Measurements from ENCODE around the gene CRKL. TPM values are rescaled to one million over a fixed set of nuclear protein-coding genes. Genes with fewer than 3 reads are reported as not detected.
"Not testable (repeated sequence)": the region's sequence is repeated elsewhere in the genome, so short reads cannot be mapped to it uniquely, and the experiment has no call there.

Gene CRKL
- total and polyA plus RNA-seq, 2 donors (not counting 1 experiment from before 2014, with no cell fraction given): 17.1 to 76.7 TPM

DNA sequence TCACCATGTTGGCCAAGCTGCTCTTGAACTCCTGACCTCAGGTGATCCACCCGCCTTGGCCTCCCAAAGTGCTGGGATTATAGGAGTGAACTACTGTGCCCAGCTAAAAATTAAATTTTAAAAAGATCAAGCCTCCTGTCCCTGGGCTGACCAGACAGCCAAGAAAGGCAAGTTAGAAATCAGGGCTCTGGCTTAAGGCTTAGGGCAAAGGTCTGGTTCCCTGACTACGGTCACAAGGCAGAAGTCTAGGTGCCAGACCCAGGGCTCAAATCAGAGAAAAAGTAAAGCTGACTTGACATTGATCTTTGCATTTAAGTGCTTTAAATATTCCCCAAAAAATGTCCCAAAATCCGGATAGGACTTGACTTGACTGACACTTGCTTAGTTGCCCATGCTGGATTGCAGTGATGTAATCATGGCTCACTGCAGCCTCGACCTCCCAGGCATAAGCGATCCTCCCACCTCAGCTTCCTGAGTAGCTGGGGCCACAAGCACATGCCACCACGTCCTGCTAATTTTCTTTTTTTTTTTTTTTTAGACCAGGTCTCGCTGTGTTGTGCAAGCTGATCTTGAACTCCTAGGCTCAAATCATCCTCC is 17.3 kb upstream of the CRKL start:
- DNase-seq: no peak
- TF ChIP-seq, protein P1, sequence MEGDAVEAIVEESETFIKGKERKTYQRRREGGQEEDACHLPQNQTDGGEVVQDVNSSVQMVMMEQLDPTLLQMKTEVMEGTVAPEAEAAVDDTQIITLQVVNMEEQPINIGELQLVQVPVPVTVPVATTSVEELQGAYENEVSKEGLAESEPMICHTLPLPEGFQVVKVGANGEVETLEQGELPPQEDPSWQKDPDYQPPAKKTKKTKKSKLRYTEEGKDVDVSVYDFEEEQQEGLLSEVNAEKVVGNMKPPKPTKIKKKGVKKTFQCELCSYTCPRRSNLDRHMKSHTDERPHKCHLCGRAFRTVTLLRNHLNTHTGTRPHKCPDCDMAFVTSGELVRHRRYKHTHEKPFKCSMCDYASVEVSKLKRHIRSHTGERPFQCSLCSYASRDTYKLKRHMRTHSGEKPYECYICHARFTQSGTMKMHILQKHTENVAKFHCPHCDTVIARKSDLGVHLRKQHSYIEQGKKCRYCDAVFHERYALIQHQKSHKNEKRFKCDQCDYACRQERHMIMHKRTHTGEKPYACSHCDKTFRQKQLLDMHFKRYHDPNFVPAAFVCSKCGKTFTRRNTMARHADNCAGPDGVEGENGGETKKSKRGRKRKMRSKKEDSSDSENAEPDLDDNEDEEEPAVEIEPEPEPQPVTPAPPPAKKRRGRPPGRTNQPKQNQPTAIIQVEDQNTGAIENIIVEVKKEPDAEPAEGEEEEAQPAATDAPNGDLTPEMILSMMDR (IDR thresholded peaks at IDR 0.05): no peak
- TF ChIP-seq EZH2 (IDR thresholded peaks at IDR 0.05; ENCODE audit: borderline replicate concordance, insufficient read depth, low read depth, low read length, poor library complexity, severe bottlenecking): no peak
- Mint-ChIP-seq H3K4me1 (no peaks in the 10 kb centered on the region), H3K4me3 (no peak overlapping the region), H3K27me3 (no peaks in the 10 kb centered on the region), H3K9me3 (ENCODE audit: insufficient read depth) (no peaks in the 10 kb centered on the region), H3K27ac (no peak overlapping the region)
- H3K27ac ChIP-seq (ENCODE audit: low read length in 2 of 2): no peak overlapping the region
- no peaks in the 10 kb centered on the region for H4K20me1 ChIP-seq (ENCODE audit: control insufficient read depth, insufficient read depth, low read length, poor library complexity, severe bottlenecking)
- ChIA-PET CTCF (no interaction called here), POLR2A (no interaction called here)
- intact Hi-C loops (cut with micrococcal nuclease): no loop called here
- H3K27me3 ChIP-seq (replicated peaks in 1 of 4; ENCODE audit: control extremely low read depth in 1 of 4, control insufficient read depth in 3 of 4, insufficient read depth in 4 of 4, low read length in 3 of 4): no peaks in the 10 kb centered on the region
- no peak overlapping the region for H3K9ac ChIP-seq (ENCODE audit: low read length)
- H3K4me3 ChIP-seq (ENCODE audit: control extremely low read depth in 1 of 5, extremely low read depth in 1 of 5, insufficient read depth in 1 of 5, low read depth in 2 of 5, low read length in 4 of 5): no peak overlapping the region
- H3K4me2 ChIP-seq (replicated peaks; ENCODE audit: low read depth, low read length, poor library complexity, severe bottlenecking): no peak overlapping the region
- ATAC-seq (ENCODE audit: low read depth): no peak
- H3K9me3 ChIP-seq (ENCODE audit: control extremely low read depth in 1 of 3, control insufficient read depth in 2 of 3, insufficient read depth in 1 of 3, low read length in 2 of 3): no peaks in the 10 kb centered on the region
- H3K4me1 ChIP-seq (ENCODE audit: control insufficient read depth in 2 of 2, insufficient read depth in 2 of 2, low read length in 2 of 2): no peaks in the 10 kb centered on the region
- H3K79me2 ChIP-seq (ENCODE audit: control insufficient read depth, insufficient read depth, low read length): no peaks in the 10 kb centered on the region
- 56% methylated on average over 5 of the region's 7 CpGs for WGBS (ENCODE audit: insufficient coverage)
- H2AFZ ChIP-seq (ENCODE audit: insufficient read depth, low read depth, low read length, poor library complexity, severe bottlenecking): no peak overlapping the region
- H3K36me3 ChIP-seq (replicated peaks in 1 of 2; ENCODE audit: control extremely low read depth in 1 of 2, control insufficient read depth in 1 of 2, extremely low read depth in 1 of 2, insufficient read depth in 2 of 2, low read length in 1 of 2): no peaks in the 10 kb centered on the region

DNA sequence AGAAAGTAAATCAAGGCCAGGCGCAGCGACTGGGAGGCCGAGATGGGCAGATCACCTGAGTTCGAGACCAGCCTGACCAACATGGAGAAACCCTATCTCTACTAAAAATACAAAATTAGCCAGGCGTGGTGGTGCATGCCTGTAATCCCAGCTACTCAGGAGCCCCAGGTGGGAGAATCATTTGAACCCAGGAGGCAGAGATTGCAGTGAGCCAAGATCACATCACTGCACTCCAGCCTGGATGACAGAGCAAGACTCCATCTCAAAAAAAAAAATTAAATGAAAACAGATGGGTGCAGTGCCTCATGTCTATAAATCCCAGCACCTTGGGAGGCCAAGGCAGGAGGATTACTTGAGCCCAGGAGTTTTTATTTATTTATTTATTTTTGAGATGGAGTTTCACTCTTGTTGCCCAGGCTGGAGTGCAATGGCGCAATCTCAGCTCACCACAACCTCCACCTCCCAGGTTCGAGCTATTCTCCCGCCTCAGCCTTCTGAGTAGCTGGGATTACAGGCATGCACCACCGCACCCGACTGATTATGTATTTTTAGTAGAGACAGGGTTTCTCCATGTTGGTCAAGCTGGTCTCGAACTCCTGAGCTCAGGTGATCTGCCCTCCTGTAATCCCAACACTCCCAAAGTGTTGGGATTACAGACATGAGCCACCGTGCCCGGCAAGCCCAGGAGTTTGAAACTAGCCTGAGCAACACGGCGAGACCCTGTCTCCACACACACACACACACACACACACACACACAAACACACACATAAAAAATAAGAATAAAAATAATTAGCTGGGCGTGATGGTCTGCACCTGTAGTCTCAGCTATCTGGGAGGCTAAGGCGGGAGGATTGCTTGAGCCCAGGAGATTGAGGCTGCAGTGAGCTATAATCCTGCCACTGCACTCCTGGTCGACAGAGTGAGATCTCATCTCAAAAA is 15.8 kb upstream of the CRKL start:
- H3K9ac ChIP-seq (ENCODE audit: low read length); intact Hi-C loops (cut with micrococcal nuclease); H3K4me2 ChIP-seq (replicated peaks; ENCODE audit: low read depth, low read length, poor library complexity, severe bottlenecking); H4K20me1 ChIP-seq (ENCODE audit: control insufficient read depth, insufficient read depth, low read length, poor library complexity, severe bottlenecking); H2AFZ ChIP-seq (ENCODE audit: insufficient read depth, low read depth, low read length, poor library complexity, severe bottlenecking); H3K9me3 ChIP-seq (ENCODE audit: control extremely low read depth in 1 of 3, control insufficient read depth in 2 of 3, insufficient read depth in 1 of 3, low read length in 2 of 3); H3K27ac Mint-ChIP-seq; H3K4me3 Mint-ChIP-seq; POLR2A ChIA-PET; H3K36me3 ChIP-seq (replicated peaks in 1 of 2; ENCODE audit: control extremely low read depth in 1 of 2, control insufficient read depth in 1 of 2, extremely low read depth in 1 of 2, insufficient read depth in 2 of 2, low read length in 1 of 2); H3K4me1 Mint-ChIP-seq; H3K4me3 ChIP-seq (ENCODE audit: control extremely low read depth in 1 of 5, extremely low read depth in 1 of 5, insufficient read depth in 1 of 5, low read depth in 2 of 5, low read length in 4 of 5); H3K9me3 Mint-ChIP-seq (ENCODE audit: insufficient read depth); DNase-seq; H3K27me3 ChIP-seq (replicated peaks in 1 of 4; ENCODE audit: control extremely low read depth in 1 of 4, control insufficient read depth in 3 of 4, insufficient read depth in 4 of 4, low read length in 3 of 4); H3K79me2 ChIP-seq (ENCODE audit: control insufficient read depth, insufficient read depth, low read length); H3K27ac ChIP-seq (ENCODE audit: low read length in 2 of 2); H3K4me1 ChIP-seq (ENCODE audit: control insufficient read depth in 2 of 2, insufficient read depth in 2 of 2, low read length in 2 of 2); H3K27me3 Mint-ChIP-seq; ATAC-seq (ENCODE audit: low read depth): not testable (repeated sequence)
- CTCF ChIA-PET: interaction anchor here (0.7 kb wide), 2 partner anchors 80 to 746 kb away, joined by 3 to 4 read pairs; partner anchors contain the start of gene LZTR1
- 100% methylated on average over 1 of the region's 18 CpGs for WGBS (ENCODE audit: insufficient coverage)
